Hepatocyte (in vitro differentiated cells): ENCODE measurements around the gene PMEPA1. TPM values are rescaled to one million over a fixed set of nuclear protein-coding genes. Genes with fewer than 3 reads are reported as not detected.

Experiments
- DNase-seq: peaks from one replicate; pipeline ENCODE4 v3.0.0-alpha.2; 2016; ENCODE audit warnings: low spot score
- H2AFZ ChIP-seq: fragments of 200-600 bp; sonication (generic); 2 replicates; pipeline ENCODE4 v1.6.0; 2016; ENCODE audit warnings: antibody characterized with exemption, mild to moderate bottlenecking
- H3K27ac ChIP-seq: fragments of 200-600 bp; sonication (generic); 2 replicates; pipeline ENCODE4 v1.5.1; 2016; ENCODE audit warnings: mild to moderate bottlenecking
- H3K27me3 ChIP-seq: fragments of 200-600 bp; sonication (generic); 2 replicates; pipeline ENCODE4 v1.6.1; 2016
- H3K36me3 ChIP-seq: fragments of 200-600 bp; sonication (generic); replicated peaks from 2 replicates; pipeline ENCODE4 v1.5.1; 2016; ENCODE audit warnings: low read depth; ENCODE audit not compliant: insufficient read depth
- H3K4me1 ChIP-seq: fragments of 200-600 bp; sonication (generic); 2 replicates; pipeline ENCODE4 v1.5.1; 2016; ENCODE audit warnings: mild to moderate bottlenecking, moderate library complexity; ENCODE audit not compliant: insufficient read depth
- H3K4me2 ChIP-seq: fragments of 200-600 bp; sonication (generic); 2 replicates; pipeline ENCODE4 v1.6.0; 2016
- H3K4me3 ChIP-seq: fragments of 200-600 bp; sonication (generic); 2 replicates; pipeline ENCODE4 v1.5.1; 2016; ENCODE audit warnings: mild to moderate bottlenecking
- H3K79me2 ChIP-seq: fragments of 200-600 bp; sonication (generic); 2 replicates; pipeline ENCODE4 v1.6.0; 2017; ENCODE audit warnings: mild to moderate bottlenecking
- H3K9me2 ChIP-seq: fragments of 200-600 bp; sonication (generic); replicated peaks from 2 replicates; pipeline ENCODE4 v1.6.0; 2017; ENCODE audit warnings: mild to moderate bottlenecking; ENCODE audit not compliant: insufficient read depth
- H3K9me3 ChIP-seq: fragments of 200-600 bp; sonication (generic); 2 replicates; pipeline ENCODE4 v1.5.1; 2016; ENCODE audit warnings: low read depth, mild to moderate bottlenecking
- H4K20me1 ChIP-seq: fragments of 200-600 bp; sonication (generic); 2 replicates; pipeline ENCODE4 v1.6.0; 2016; ENCODE audit warnings: mild to moderate bottlenecking; ENCODE audit not compliant: insufficient read depth, poor library complexity, severe bottlenecking
- EZH2 ChIP-seq: fragments of 200-600 bp; sonication (generic); IDR thresholded peaks from 2 replicates; pipeline ENCODE4 v1.6.1; 2016; ENCODE audit warnings: antibody characterized with exemption, mild to moderate bottlenecking, borderline replicate concordance
- EZH2phosphoT487 ChIP-seq: fragments of 200-600 bp; sonication (generic); IDR thresholded peaks from one replicate; pipeline ENCODE4 v1.6.1; 2018; ENCODE audit warnings: antibody characterized with exemption, mild to moderate bottlenecking, low read depth, moderate library complexity; ENCODE audit not compliant: unreplicated experiment, severe bottlenecking
- WGBS: methylation state at CpG from one replicate; pipeline ENCODE4 v1.1.6; 2016; ENCODE audit warnings: low lambda C conversion rate; ENCODE audit errors: missing lambda C conversion rate; 5-methylcytosine and 5-hydroxymethylcytosine counted together
- polyA plus RNA-seq: library from polyadenylated mRNA; unstranded; fragments of >200 nt; fragmentation: Nextera tagmentation; extraction: Ambion mirVana; gene quantifications from 2 replicates; pipeline ENCODE4 v1.2.1, GENCODE V29; 2016
- total RNA-seq: library from RNA; depleted of rRNA; stranded (reverse); fragments of >200 nt; gene quantifications from 2 replicates; pipeline ENCODE4 v1.2.3, GENCODE V29; 2014
- TF ChIP-seq, protein P1 (sequence below): fragments of 200-600 bp; sonication (generic); IDR thresholded peaks from 2 replicates; pipeline ENCODE4 v1.5.1; 2016; ENCODE audit warnings: antibody characterized with exemption, mild to moderate bottlenecking; ENCODE audit not compliant: poor library complexity

PMEPA1 gene
- total and polyA plus RNA-seq, 2 experiments from 2014 or later = 6.8 to 40.3 TPM

DNA sequence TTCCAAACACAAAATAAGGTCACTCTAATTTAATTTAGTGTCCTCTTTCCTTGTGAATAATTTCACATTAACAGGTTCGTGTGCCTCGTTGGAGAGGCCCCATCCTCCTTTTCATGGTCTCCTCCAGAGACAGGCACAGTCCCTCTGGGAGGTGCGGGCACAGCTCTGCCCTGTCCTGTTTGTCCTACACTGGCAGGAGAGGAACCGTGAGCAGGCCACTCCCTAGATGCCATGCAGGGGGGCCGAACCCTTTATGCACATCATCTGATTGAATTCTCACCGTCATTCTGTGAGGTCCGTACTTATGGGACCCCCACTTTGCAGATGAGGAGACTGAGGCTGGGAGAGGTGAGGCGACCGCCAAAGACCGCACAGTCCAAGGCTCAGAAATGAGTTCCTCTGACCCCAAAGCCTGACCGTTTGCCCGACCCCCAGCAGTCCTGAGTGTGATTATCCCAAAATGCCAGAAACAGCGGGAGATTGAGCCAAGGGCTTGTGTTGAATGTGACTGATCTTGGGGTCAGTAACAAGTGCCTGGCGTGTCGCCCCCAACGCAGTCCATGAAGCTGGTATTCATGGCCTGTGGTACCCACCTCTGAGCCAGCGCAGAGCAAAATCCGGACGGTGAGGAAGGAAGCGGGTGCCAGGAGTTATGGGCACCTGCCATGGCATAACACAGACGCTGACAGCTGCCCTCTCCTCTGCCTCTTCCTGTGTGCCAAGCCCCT lies 43.5 kb downstream of the PMEPA1 start:
- Histone ChIP-seq H3K79me2 (peaks cover 5% of the 10 kb centered on the region), H4K20me1 (peaks cover 20% of the 10 kb centered on the region)

DNA sequence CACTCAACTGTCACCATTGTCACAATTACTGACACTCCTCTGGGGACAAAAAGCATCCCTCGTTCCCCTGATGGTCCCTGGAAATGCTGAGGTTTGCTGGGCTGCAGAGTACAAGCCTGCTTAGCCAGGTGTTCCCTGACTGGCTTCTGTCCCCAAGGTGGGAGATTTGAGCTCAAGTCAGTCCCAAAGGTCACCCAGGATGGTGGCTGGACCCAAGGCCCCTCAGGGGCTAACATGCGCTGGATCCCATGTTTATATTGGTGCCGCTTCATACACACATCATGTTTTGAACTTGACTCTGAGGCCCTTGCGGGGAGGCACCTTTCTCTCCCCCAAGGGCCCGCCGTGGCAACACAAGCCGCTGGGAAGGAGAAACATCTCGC lies 44.2 kb downstream of the PMEPA1 start:
- DNase-seq = no peak
- Histone ChIP-seq H4K20me1 (peaks cover 22% of the 10 kb centered on the region), H3K79me2 (peaks cover 5% of the 10 kb centered on the region), H3K36me3 (no peaks in the 10 kb centered on the region), H2AFZ (no peak overlapping the region), H3K4me1 (no peaks in the 10 kb centered on the region), H3K9me2 (no peaks in the 10 kb centered on the region), H3K27ac (no peak overlapping the region), H3K4me3 (no peak overlapping the region), H3K9me3 (no peaks in the 10 kb centered on the region), H3K4me2 (no peak overlapping the region), H3K27me3 (no peaks in the 10 kb centered on the region)
- TF ChIP-seq, protein P1, sequence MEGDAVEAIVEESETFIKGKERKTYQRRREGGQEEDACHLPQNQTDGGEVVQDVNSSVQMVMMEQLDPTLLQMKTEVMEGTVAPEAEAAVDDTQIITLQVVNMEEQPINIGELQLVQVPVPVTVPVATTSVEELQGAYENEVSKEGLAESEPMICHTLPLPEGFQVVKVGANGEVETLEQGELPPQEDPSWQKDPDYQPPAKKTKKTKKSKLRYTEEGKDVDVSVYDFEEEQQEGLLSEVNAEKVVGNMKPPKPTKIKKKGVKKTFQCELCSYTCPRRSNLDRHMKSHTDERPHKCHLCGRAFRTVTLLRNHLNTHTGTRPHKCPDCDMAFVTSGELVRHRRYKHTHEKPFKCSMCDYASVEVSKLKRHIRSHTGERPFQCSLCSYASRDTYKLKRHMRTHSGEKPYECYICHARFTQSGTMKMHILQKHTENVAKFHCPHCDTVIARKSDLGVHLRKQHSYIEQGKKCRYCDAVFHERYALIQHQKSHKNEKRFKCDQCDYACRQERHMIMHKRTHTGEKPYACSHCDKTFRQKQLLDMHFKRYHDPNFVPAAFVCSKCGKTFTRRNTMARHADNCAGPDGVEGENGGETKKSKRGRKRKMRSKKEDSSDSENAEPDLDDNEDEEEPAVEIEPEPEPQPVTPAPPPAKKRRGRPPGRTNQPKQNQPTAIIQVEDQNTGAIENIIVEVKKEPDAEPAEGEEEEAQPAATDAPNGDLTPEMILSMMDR = no peak
- no peak for TF ChIP-seq EZH2
- TF ChIP-seq EZH2phosphoT487 = no peak
- WGBS = 89% methylated on average over 8 of the region's 8 CpGs

More for the DNA sequence above, 43.5 kb downstream of the PMEPA1 start:
- H3K4me3 ChIP-seq = no peak overlapping the region
- no peaks in the 10 kb centered on the region for H3K27me3 ChIP-seq
- no peak overlapping the region for H3K4me2 ChIP-seq
- H3K9me2 ChIP-seq = no peaks in the 10 kb centered on the region
- no peak overlapping the region for H2AFZ ChIP-seq
- no peaks in the 10 kb centered on the region for H3K9me3 ChIP-seq
- no peaks in the 10 kb centered on the region for H3K4me1 ChIP-seq
- 95% methylated on average over 21 of the region's 21 CpGs for WGBS
- DNase-seq = no peak
- H3K27ac ChIP-seq = no peak overlapping the region
- H3K36me3 ChIP-seq = no peaks in the 10 kb centered on the region
- TF ChIP-seq EZH2phosphoT487 = no peak
- TF ChIP-seq, protein P1 = no peak
- TF ChIP-seq EZH2 = no peak

DNA sequence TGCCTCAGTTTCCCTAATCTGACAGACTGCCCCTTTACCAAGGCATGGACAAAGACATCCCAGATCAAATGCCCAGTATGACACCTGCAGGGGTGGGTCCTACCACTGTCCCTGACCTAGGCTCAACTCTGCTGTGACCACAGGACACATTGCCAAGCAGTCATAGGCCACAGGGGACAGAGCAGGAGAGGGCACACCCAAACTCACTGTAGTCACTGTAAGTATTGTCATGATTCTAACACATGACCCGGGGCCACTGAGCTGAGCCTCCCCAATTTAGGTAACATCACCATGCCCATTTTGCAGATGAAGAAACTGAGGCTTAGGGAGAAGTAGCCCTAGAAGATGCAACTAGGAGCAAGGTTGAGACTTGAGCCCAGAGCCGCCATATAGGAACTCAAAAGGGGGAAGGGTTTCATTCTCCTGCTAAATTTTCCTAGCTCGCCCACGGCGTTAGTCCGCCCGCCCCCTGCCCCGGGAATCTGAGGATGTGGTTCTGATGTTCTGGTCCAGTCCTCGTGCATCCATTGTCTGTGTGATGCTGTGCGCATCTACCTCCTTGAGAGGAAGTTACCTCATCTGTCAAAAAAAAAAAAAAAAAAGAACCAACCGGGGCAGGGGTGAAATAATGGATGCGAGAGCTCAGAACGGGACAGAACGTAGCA lies 44.8 kb downstream of the PMEPA1 start:
- H3K4me1 ChIP-seq = no peaks in the 10 kb centered on the region
- H3K27me3 ChIP-seq = no peaks in the 10 kb centered on the region
- no peak overlapping the region for H3K4me2 ChIP-seq
- H4K20me1 ChIP-seq = peaks cover 22% of the 10 kb centered on the region
- TF ChIP-seq EZH2 = no peak
- TF ChIP-seq, protein P1 = no peak
- TF ChIP-seq EZH2phosphoT487 = no peak
- H2AFZ ChIP-seq = no peak overlapping the region
- H3K9me2 ChIP-seq = no peaks in the 10 kb centered on the region
- H3K9me3 ChIP-seq = no peaks in the 10 kb centered on the region
- no peaks in the 10 kb centered on the region for H3K36me3 ChIP-seq
- H3K79me2 ChIP-seq = peaks cover 5% of the 10 kb centered on the region
- WGBS = 95% methylated on average over 13 of the region's 14 CpGs
- no peak for DNase-seq
- H3K4me3 ChIP-seq = no peak overlapping the region
- H3K27ac ChIP-seq = no peak overlapping the region
